Measurements from ENCODE around the gene C13orf46.

The C13orf46 gene

GRCh38 chr13:114009590-114010400 is 35.9 kb upstream of the C13orf46 start:
- no peak for DNase-seq (ENCODE audit: low read depth)

DNA sequence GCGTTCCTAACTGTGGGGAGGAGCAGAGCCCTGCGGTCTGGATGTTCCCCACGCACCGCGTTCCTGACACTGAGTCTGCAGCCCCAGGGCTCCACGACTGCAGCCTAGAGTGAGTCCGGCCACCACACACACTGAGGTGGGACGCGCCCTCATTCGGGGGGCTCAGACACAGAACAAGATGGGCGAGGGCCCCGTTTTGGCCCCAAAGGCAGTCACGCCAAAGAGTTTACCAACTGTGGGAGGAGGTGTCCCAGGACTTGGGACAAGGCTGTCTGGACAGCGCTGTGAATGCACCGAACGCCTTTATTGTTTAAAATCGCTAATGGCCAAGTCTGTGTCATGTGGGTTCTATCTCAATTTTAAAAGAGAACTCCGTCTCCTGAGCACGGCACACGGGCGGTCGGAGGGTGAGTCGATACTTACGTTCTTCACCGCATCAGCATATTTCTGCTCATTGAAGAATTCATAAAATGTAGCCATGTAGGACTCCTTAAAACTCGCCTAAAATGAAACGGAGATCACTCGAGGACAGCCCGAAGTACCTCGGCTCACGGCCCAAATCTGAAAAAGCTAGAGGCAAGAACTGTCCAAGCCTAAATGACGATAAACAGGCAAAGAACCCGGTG is 35.2 kb upstream of the C13orf46 start:
- no peak for DNase-seq (ENCODE audit: low read depth)

DNA sequence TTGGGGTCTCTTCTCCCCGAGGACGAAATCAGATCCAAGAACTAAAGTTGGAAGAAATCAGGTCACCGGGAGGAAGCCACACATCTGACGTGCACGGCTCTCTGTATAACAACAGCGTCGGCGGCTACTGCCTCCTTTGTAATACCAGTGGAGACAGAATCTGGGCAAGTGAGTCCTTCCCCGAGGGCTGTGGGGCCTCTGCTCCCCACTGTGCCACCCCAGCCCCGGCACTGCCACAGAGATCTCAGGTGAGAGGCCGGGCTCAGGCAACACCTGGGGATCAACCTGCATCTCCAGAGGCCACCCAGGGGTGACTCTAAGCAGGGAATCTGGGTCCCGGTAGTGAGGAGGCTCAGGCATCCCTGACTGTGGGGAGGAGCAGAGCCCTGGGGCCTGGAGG is 33.7 kb upstream of the C13orf46 start:
- no peak for DNase-seq (ENCODE audit: low read depth)

- DNase-seq (ENCODE audit: low read depth): no peak
These were observed 31.4 kb upstream of the C13orf46 start for GRCh38 chr13:114005206-114005724.

GRCh38 chr13:114004420-114005205 is 30.7 kb upstream of the C13orf46 start:
- peak; percentile 92 for DNase-seq (ENCODE audit: low read depth)

- no peak for DNase-seq (ENCODE audit: low read depth)
These were observed 29.0 kb upstream of the C13orf46 start for GRCh38 chr13:114002771-114003321.

GRCh38 chr13:114002009-114002544 is 28.2 kb upstream of the C13orf46 start:
- DNase-seq (ENCODE audit: low read depth): no peak

GRCh38 chr13:114001331-114002008 is 27.6 kb upstream of the C13orf46 start:
- no peak for DNase-seq (ENCODE audit: low read depth)

- DNase-seq (ENCODE audit: low read depth): no peak
These were observed 26.5 kb upstream of the C13orf46 start for GRCh38 chr13:114000151-114001040.

GRCh38 chr13:113999618-113999910 is 25.7 kb upstream of the C13orf46 start:
- DNase-seq (ENCODE audit: low read depth): no peak

DNA sequence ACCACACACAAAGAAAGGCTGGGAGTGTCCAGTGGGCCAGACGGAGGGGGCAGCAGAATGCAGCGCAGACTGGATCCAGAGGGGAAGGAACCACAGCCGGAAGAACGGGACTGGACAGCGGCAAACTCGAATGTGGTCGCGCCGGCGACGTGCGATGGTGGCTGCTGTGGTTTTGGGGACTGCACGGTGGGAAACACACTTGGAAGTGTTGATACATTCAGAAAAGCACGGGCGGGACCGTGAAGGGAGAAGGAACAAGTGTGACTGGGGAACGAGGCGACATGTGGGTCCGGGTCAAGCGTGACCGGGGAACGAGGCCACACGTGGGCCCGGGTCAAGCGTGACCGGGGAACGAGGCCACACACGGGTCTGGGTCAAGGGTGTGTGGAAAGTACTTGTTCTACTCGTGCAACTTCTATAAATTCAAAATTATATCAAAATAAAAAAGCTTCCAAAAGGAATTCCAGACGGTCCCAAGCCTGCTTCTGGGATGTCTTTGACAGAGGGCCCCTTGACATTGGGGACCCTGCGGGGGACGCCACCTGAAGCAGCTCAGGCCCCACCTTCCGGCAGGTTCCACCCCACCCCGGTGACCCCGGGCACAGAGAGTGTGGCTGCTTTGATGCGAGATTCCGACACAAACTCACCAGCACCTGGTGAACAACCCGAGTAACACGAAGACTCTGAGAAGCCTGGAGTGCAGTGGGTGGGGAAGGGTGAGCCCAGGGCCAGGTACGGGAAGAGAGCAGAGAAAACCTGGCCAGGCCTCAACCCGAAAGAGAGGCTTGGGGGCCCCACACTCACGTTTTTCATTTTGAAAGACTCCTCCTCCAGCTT is 25.1 kb upstream of the C13orf46 start:
- no peak for DNase-seq (ENCODE audit: low read depth)

DNA sequence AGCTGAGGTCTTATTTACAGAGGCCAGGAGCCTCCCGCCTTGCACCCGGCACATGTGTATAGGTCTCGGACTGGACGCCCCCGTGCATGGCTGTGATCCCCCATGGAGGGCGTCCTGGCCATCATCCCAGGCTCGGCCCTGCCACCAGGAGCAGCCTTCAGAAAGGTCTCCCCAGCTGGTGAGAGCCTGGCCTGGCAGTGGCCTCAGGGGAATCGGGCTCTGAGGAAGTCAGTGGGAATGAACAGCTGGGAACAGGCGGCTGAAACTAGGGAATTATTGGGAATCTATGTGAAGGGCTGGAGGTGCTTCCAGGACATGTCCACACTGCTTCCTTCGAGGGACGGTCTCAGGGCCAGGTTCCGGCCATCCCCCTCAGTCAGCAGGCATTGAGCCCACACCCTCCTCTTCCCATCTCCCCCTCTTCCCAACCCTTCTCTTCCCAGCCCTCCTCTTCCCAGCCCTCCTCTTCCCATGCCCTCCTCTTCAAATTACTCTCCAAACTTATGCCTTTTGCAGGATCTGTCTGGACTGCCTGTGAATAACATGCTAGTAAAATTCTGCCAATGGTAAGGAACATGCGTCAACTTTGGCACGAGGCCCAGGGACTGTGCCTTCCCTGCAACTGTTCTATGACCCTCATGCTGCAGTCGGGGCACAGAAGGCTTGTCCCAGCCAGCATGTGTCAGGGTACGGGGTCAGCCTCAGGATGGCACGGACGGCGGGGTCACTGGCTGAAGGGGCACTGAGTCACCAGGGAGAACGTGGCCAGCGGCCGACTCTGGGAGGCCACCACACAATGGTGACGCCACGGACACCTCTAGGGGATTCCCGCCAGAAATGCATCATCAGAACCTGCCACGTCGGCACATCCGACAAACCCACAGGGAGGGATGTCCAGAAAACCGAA is 24.2 kb upstream of the C13orf46 start:
- peak; percentile 26 for DNase-seq (ENCODE audit: low read depth)

- DNase-seq (ENCODE audit: low read depth): no peak
These were observed 23.3 kb upstream of the C13orf46 start for GRCh38 chr13:113996912-113997745.

- DNase-seq (ENCODE audit: low read depth): no peak
These were observed 22.4 kb upstream of the C13orf46 start for GRCh38 chr13:113996081-113996911.

GRCh38 chr13:113995051-113995601 is 21.2 kb upstream of the C13orf46 start:
- DNase-seq (ENCODE audit: low read depth): no peak

GRCh38 chr13:113992276-113993005 is 18.6 kb upstream of the C13orf46 start:
- DNase-seq (ENCODE audit: low read depth): no peak
